Activated CD4-positive, alpha-beta T cell treated with anti-CD3 and anti-CD28 coated beads for 36 hours (primary cell): Measurements from ENCODE around the gene SLC13A1. TPM values are rescaled to one million over a fixed set of nuclear protein-coding genes. Genes with fewer than 3 reads are reported as not detected.
"Not testable (repeated sequence)": the region's sequence is repeated elsewhere in the genome, so short reads cannot be mapped to it uniquely, and the experiment has no call there.

Source experiments
- ATAC-seq: fragments of 200-7000 bp; cut with Tn5 transposase; one replicate; pipeline ENCODE4 v1.10.0; 2021; ENCODE audit warnings: mild to moderate bottlenecking, moderate library complexity
- CTCF ChIA-PET: fragments of 350-600 bp; sonication (Branson Sonifier 250); formaldehyde crosslinking; loops from one replicate; lab custom pipeline; 2021; ENCODE audit warnings: antibody characterized with exemption; lab: Charles Lee
- POLR2A ChIA-PET: fragments of 350-600 bp; sonication (Branson Sonifier 250); formaldehyde crosslinking; loops from one replicate; lab custom pipeline; 2021; ENCODE audit warnings: antibody characterized with exemption, inconsistent platforms; lab: Charles Lee
- DNase-seq: peaks from one replicate; pipeline ENCODE4 v3.0.0-alpha.2; 2020
- H3K27ac Mint-ChIP-seq: one replicate; pipeline ENCODE4 v1.8.0; 2021; ENCODE audit warnings: mixed read lengths
- H3K27me3 Mint-ChIP-seq: one replicate; pipeline ENCODE4 v1.8.0; 2021; ENCODE audit warnings: mixed read lengths
- H3K36me3 Mint-ChIP-seq: one replicate; pipeline ENCODE4 v1.8.0; 2021; ENCODE audit warnings: low read depth, mixed read lengths
- H3K4me1 Mint-ChIP-seq: one replicate; pipeline ENCODE4 v1.8.0; 2021; ENCODE audit warnings: mixed read lengths
- H3K4me3 Mint-ChIP-seq: one replicate; pipeline ENCODE4 v1.8.0; 2021; ENCODE audit warnings: mild to moderate bottlenecking, moderate library complexity, mixed read lengths
- H3K9me3 Mint-ChIP-seq: one replicate; pipeline ENCODE4 v1.8.0; 2021; ENCODE audit warnings: low read depth, mixed read lengths
- intact Hi-C, 2 experiments: fragments of 100-400 bp; cut with DNase I in 1 of 2; cut with micrococcal nuclease in 1 of 2; formaldehyde crosslinking; loops; one replicate each; pipeline versions ENCODE4 v1.14.2 to v1.15.1; 2022 to 2024; cut with DNase I, micrococcal nuclease
- total RNA-seq, 2 experiments: library from RNA; stranded (reverse); gene quantifications; one replicate each; pipeline ENCODE4 v1.2.3, GENCODE V29; 2021

SLC13A1 gene
- total RNA-seq, 2 experiments from 2014 or later, result not detected

DNA sequence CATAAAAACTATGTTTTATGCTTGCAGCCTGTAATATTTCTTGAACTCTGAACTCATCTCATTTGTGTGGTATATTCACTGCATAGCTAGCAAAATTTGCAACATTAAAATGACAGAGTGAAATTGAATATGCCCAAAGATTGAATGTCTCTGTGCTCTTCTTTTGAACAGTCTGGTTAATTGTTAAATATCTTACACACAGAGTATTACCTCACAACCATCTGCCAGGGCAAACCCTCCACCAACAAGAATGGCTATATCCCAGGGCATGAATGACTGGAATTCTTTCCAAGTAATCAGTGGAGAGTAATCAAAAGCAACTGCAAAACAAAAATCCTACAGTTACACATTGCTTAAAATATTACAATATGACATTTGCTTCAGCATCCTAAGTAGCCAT, 76.9 kb downstream of the SLC13A1 start:
- DNase-seq (no peak), ATAC-seq (no peak)
- H3K9me3 Mint-ChIP-seq, result no peaks in the 10 kb centered on the region
- ChIA-PET POLR2A (no interaction called here), CTCF (no interaction called here)
- no peaks in the 10 kb centered on the region for H3K4me1 Mint-ChIP-seq
- no peak overlapping the region for H3K27ac Mint-ChIP-seq
- H3K36me3 Mint-ChIP-seq, result no peaks in the 10 kb centered on the region
- no peak overlapping the region for H3K4me3 Mint-ChIP-seq
- intact Hi-C loops, result no loop called here
- H3K27me3 Mint-ChIP-seq, result no peaks in the 10 kb centered on the region

- no peak overlapping the region for H3K27ac Mint-ChIP-seq
- H3K36me3 Mint-ChIP-seq, result no peaks in the 10 kb centered on the region
- no peak for ATAC-seq
- H3K27me3 Mint-ChIP-seq, result no peaks in the 10 kb centered on the region
- H3K9me3 Mint-ChIP-seq, result no peaks in the 10 kb centered on the region
- H3K4me1 Mint-ChIP-seq, result no peaks in the 10 kb centered on the region
- intact Hi-C loops, result no loop called here
- H3K4me3 Mint-ChIP-seq, result no peak overlapping the region
- ChIA-PET CTCF (no interaction called here), POLR2A (no interaction called here)
- DNase-seq, result no peak
Observed at GRCh38 chr7:123120286-123120685, 79.5 kb downstream of the SLC13A1 start.

- CTCF ChIA-PET, result no interaction called here
- no peak for ATAC-seq
- intact Hi-C loops, result no loop called here
Observed at GRCh38 chr7:123115331-123115730, 84.4 kb downstream of the SLC13A1 start.

GRCh38 chr7:123114288-123114687, 85.5 kb downstream of the SLC13A1 start:
- intact Hi-C loops, result no loop called here
- ChIA-PET CTCF (no interaction called here), POLR2A (no interaction called here)
- Mint-ChIP-seq H3K27me3 (no peaks in the 10 kb centered on the region), H3K4me1 (no peaks in the 10 kb centered on the region), H3K9me3 (peaks cover 3% of the 10 kb centered on the region), H3K4me3 (no peak overlapping the region), H3K27ac (no peak overlapping the region), H3K36me3 (no peaks in the 10 kb centered on the region)
- DNase-seq (no peak), ATAC-seq (no peak)

More at GRCh38 chr7:123115331-123115730, 84.4 kb downstream of the SLC13A1 start:
- POLR2A ChIA-PET, result no interaction called here
- H3K36me3 Mint-ChIP-seq, result no peaks in the 10 kb centered on the region
- no peaks in the 10 kb centered on the region for H3K4me1 Mint-ChIP-seq
- H3K27me3 Mint-ChIP-seq, result no peaks in the 10 kb centered on the region
- no peak for DNase-seq
- peaks cover 3% of the 10 kb centered on the region for H3K9me3 Mint-ChIP-seq
- H3K4me3 Mint-ChIP-seq, result no peak overlapping the region
- H3K27ac Mint-ChIP-seq, result no peak overlapping the region

DNA sequence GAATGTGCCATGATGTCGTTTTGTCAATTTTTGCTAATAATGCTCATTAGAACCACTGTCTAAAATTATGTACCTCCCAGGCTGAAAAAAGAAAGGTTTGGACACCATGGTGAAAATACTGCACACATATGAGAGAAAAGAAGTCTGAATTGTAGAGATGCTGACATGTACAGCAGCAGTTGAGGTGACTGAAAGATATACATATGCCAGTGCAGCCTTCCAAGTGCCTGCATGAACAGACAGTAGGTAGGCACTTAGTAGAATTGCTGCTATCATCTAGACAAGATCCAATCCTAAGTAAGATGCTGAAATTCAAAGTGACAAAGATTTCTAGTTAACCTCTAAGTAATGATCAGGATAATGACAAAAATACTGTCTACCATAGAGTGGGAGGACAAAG, 86.9 kb downstream of the SLC13A1 start:
- Mint-ChIP-seq H3K36me3 (no peaks in the 10 kb centered on the region), H3K4me1 (no peaks in the 10 kb centered on the region), H3K9me3 (peaks cover 15% of the 10 kb centered on the region), H3K4me3 (no peak overlapping the region), H3K27ac (no peak overlapping the region), H3K27me3 (no peaks in the 10 kb centered on the region)
- intact Hi-C loops, result no loop called here
- ChIA-PET CTCF (no interaction called here), POLR2A (no interaction called here)
- DNase-seq, result no peak
- ATAC-seq, result no peak

- Mint-ChIP-seq H3K27me3 (no peaks in the 10 kb centered on the region), H3K36me3 (no peaks in the 10 kb centered on the region), H3K4me3 (no peak overlapping the region), H3K27ac (no peak overlapping the region), H3K4me1 (no peaks in the 10 kb centered on the region), H3K9me3 (peaks cover 3% of the 10 kb centered on the region)
- DNase-seq (no peak), ATAC-seq (no peak)
- ChIA-PET POLR2A (no interaction called here), CTCF (no interaction called here)
- intact Hi-C loops, result no loop called here
Observed at GRCh38 chr7:123099712-123100111, 100.1 kb downstream of the SLC13A1 start.

DNA sequence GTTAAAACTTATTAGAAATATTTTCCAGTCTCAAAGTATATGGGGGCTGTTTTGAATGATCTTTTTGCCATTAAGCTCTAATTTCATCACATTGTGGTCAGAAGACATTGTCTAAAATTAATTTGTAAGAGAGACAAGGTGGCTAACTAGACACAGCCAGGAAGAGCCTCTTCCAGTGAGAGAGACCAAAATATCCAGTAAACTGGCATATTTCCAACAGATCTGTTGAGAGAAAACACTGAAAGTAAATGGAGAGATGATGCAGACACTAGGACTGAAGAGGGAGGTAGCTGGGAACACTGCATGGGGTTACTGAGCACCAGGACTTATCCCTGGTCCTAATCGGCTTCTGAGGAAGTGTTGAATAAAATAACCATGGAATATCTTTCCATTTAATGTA, 102.8 kb downstream of the SLC13A1 start:
- DNase-seq (no peak), ATAC-seq (no peak)
- no peak overlapping the region for H3K27ac Mint-ChIP-seq
- no peak overlapping the region for H3K4me3 Mint-ChIP-seq
- H3K27me3 Mint-ChIP-seq, result no peaks in the 10 kb centered on the region
- no peaks in the 10 kb centered on the region for H3K4me1 Mint-ChIP-seq
- H3K9me3 Mint-ChIP-seq, result no peaks in the 10 kb centered on the region
- no peaks in the 10 kb centered on the region for H3K36me3 Mint-ChIP-seq
- POLR2A ChIA-PET, result no interaction called here
- intact Hi-C loops, result no loop called here
- CTCF ChIA-PET, result interaction anchor here (1.5 kb wide), 1 partner anchor 22 kb away, joined by 3 read pairs; no protein-coding TSS in a partner anchor

DNA sequence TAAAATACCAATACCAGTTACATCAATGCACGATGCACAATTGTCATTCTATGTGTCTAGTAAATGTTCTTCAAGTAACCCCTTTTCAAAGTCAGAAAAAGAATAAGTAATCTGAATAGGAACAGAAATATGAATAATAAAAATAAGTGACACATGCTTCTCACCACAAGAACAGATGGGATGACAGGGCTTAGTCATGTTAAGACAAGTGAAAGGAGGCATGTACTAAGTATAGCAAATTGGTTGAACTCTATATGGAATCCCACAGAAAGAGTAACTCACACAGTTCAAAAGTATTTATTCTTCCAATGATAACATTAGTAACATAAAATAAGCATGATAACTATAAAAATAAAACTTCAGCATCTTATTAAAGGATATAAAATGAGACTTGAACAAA, 103.3 kb downstream of the SLC13A1 start:
- Mint-ChIP-seq H3K27ac (no peak overlapping the region), H3K9me3 (no peaks in the 10 kb centered on the region), H3K27me3 (no peaks in the 10 kb centered on the region), H3K4me1 (no peaks in the 10 kb centered on the region), H3K4me3 (no peak overlapping the region), H3K36me3 (no peaks in the 10 kb centered on the region)
- ChIA-PET CTCF (interaction anchor here (1.5 kb wide), 1 partner anchor 23 kb away, joined by 3 read pairs; no protein-coding TSS in a partner anchor), POLR2A (no interaction called here)
- intact Hi-C loops, result no loop called here
- no peak for DNase-seq
- ATAC-seq, result no peak

DNA sequence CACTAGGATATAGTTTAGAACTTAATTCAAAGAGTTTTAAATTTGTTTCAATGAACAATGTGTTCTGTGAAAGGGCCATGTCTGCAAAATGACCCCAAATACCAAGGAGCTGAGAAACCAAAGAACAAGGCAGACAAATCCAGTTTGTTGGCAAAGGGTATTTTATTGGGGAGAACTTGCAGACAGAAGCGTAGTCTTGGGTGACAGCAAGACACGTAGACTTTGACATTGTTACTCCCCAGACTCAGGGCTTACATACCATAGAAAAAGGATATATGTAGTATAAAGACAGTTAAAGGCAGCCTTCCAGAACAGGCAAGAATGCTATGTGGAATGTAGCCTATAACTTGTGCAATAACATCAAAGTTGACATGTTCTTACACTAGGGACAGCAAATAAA, 109.3 kb downstream of the SLC13A1 start:
- no peaks in the 10 kb centered on the region for H3K4me1 Mint-ChIP-seq
- intact Hi-C loops, result no loop called here
- no peaks in the 10 kb centered on the region for H3K27me3 Mint-ChIP-seq
- ATAC-seq (no peak), DNase-seq (no peak)
- no peak overlapping the region for H3K27ac Mint-ChIP-seq
- peaks cover 3% of the 10 kb centered on the region for H3K9me3 Mint-ChIP-seq
- ChIA-PET POLR2A (no interaction called here), CTCF (no interaction called here)
- H3K4me3 Mint-ChIP-seq, result no peak overlapping the region
- H3K36me3 Mint-ChIP-seq, result no peaks in the 10 kb centered on the region

GRCh38 chr7:123086910-123087309, 112.9 kb downstream of the SLC13A1 start:
- H3K9me3 Mint-ChIP-seq, H3K4me3 Mint-ChIP-seq, H3K27me3 Mint-ChIP-seq, ATAC-seq, H3K4me1 Mint-ChIP-seq, H3K27ac Mint-ChIP-seq, POLR2A ChIA-PET, intact Hi-C loops, H3K36me3 Mint-ChIP-seq, DNase-seq, CTCF ChIA-PET: not testable (repeated sequence)

DNA sequence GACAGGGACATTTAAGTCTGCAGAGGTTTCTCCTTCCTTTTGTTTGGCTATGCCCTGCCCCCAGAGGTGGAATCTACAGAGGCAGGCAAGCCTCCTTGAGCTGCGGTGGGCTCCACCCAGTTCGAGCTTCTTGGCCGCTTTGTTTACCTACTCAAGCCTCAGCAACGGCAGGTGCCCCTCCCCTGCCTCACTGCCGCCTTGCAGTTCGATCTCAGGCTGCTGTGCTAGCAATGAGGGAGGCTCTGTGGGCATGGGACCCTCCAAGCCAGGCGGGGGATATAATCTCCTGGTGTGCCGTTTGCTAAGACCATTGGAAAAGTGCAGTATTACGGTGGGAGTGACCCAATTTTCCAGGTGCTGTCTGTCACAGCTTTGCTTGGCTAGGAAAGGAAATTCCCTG, 114.9 kb downstream of the SLC13A1 start:
- H3K9me3 Mint-ChIP-seq, result peaks cover 12% of the 10 kb centered on the region
- intact Hi-C loops, H3K4me3 Mint-ChIP-seq, H3K36me3 Mint-ChIP-seq, POLR2A ChIA-PET, H3K4me1 Mint-ChIP-seq, ATAC-seq, H3K27ac Mint-ChIP-seq, DNase-seq, H3K27me3 Mint-ChIP-seq: not testable (repeated sequence)
- CTCF ChIA-PET, result interaction anchor here (0.6 kb wide), 1 partner anchor 60 kb away, joined by 3 read pairs; no protein-coding TSS in a partner anchor

- H3K9me3 Mint-ChIP-seq, result peaks cover 14% of the 10 kb centered on the region
- H3K27me3 Mint-ChIP-seq, result no peaks in the 10 kb centered on the region
- DNase-seq, result no peak
- POLR2A ChIA-PET, result no interaction called here
- H3K36me3 Mint-ChIP-seq, result no peaks in the 10 kb centered on the region
- no peak for ATAC-seq
- H3K27ac Mint-ChIP-seq, result no peak overlapping the region
- H3K4me3 Mint-ChIP-seq, result no peak overlapping the region
- no peaks in the 10 kb centered on the region for H3K4me1 Mint-ChIP-seq
- intact Hi-C loops, result no loop called here
- CTCF ChIA-PET, result no interaction called here
Observed at GRCh38 chr7:123079021-123079420, 120.7 kb downstream of the SLC13A1 start.
